B cell (primary cell): ENCODE results near the gene ZNF804A.

Source experiments
- CTCF ChIP-seq: fragments of 200-600 bp; IDR thresholded peaks from one replicate; pipeline ENCODE4 v1.8.0; 2022; ENCODE audit warnings: antibody characterized with exemption, mild to moderate bottlenecking
- EZH2 ChIP-seq: IDR thresholded peaks from 2 replicates; pipeline ENCODE4 v1.6.1; 2012; ENCODE audit warnings: borderline replicate concordance, low read depth, mild to moderate bottlenecking, moderate library complexity, low read length; ENCODE audit not compliant: insufficient read depth, poor library complexity, severe bottlenecking

GRCh38 chr2:184611361-184612085, 13.2 kb downstream of the ZNF804A start:
- TF ChIP-seq CTCF, result peak; percentile 55
- no peak for TF ChIP-seq EZH2
